ENCODE measurements around the gene EPHA6. TPM values are rescaled to one million over a fixed set of nuclear protein-coding genes. Genes with fewer than 3 reads are reported as not detected.

The EPHA6 gene
- total RNA-seq, 1 donor from 2014 or later = not detected

GRCh38 chr3:96836153-96836915 is 21.9 kb downstream of the EPHA6 start:
- H3K36me3 ChIP-seq = no peaks in the 10 kb centered on the region
- no peak overlapping the region for H3K4me3 ChIP-seq
- no peaks in the 10 kb centered on the region for H3K9me3 ChIP-seq
- no peak overlapping the region for H3K27ac ChIP-seq
- no peak for DNase-seq
- ATAC-seq = no peak
- TF ChIP-seq, protein P1, sequence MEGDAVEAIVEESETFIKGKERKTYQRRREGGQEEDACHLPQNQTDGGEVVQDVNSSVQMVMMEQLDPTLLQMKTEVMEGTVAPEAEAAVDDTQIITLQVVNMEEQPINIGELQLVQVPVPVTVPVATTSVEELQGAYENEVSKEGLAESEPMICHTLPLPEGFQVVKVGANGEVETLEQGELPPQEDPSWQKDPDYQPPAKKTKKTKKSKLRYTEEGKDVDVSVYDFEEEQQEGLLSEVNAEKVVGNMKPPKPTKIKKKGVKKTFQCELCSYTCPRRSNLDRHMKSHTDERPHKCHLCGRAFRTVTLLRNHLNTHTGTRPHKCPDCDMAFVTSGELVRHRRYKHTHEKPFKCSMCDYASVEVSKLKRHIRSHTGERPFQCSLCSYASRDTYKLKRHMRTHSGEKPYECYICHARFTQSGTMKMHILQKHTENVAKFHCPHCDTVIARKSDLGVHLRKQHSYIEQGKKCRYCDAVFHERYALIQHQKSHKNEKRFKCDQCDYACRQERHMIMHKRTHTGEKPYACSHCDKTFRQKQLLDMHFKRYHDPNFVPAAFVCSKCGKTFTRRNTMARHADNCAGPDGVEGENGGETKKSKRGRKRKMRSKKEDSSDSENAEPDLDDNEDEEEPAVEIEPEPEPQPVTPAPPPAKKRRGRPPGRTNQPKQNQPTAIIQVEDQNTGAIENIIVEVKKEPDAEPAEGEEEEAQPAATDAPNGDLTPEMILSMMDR (IDR thresholded peaks at IDR 0.05) = no peak
- H3K4me1 ChIP-seq = no peaks in the 10 kb centered on the region
- intact Hi-C loops (cut with DNase I) = no loop called here
- no peaks in the 10 kb centered on the region for H3K27me3 ChIP-seq

DNA sequence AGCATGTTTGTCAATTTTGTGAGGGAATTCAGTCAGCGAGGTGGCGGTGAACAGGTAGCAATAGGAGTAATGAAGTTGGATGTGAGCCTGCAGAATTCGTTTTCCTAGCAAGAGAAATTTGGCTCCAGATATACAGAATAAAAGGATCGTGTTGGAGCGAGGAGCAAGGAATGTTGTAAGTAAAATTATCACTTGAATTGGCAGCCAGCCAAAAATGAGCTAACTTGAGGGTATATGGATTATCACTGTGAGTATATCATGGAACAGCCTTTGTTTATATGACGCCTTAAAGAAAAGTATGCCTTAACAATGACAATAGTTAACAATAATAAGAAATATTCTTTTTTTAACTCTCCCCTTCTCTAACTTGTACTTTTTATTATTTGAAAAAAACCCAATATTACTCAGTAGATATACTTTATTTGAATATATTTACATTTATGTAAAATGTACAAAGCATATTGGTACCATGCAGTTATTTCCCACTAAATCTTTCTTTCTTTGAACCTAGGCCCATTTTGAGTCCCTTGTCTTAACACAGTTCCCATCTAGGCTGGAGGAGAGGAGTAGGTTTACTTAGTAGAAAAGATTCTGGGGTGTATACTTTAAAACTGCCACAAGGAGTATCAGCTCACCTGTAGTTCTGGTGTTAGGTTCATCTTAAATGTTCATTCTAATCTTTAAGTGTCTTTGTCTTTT is 29.3 kb downstream of the EPHA6 start:
- H3K36me3 ChIP-seq = no peaks in the 10 kb centered on the region
- no peak overlapping the region for H3K4me3 ChIP-seq
- TF ChIP-seq, protein P1 (IDR thresholded peaks at IDR 0.05) = no peak
- no peak for ATAC-seq
- intact Hi-C loops (cut with DNase I) = no loop called here
- no peaks in the 10 kb centered on the region for H3K27me3 ChIP-seq
- no peak for DNase-seq
- H3K9me3 ChIP-seq = no peaks in the 10 kb centered on the region
- no peaks in the 10 kb centered on the region for H3K4me1 ChIP-seq
- H3K27ac ChIP-seq = no peak overlapping the region

GRCh38 chr3:96844204-96844514 is 29.8 kb downstream of the EPHA6 start:
- TF ChIP-seq, protein P1 (IDR thresholded peaks at IDR 0.05) = no peak
- Histone ChIP-seq H3K27ac (no peak overlapping the region), H3K4me1 (no peaks in the 10 kb centered on the region), H3K9me3 (no peaks in the 10 kb centered on the region), H3K27me3 (no peaks in the 10 kb centered on the region), H3K4me3 (no peak overlapping the region), H3K36me3 (no peaks in the 10 kb centered on the region)
- ATAC-seq = no peak
- intact Hi-C loops (cut with DNase I) = no loop called here
- DNase-seq = no peak

GRCh38 chr3:96852849-96853248 is 38.5 kb downstream of the EPHA6 start:
- Histone ChIP-seq H3K9me3 (no peaks in the 10 kb centered on the region), H3K4me1 (no peaks in the 10 kb centered on the region), H3K27ac (no peak overlapping the region), H3K27me3 (no peaks in the 10 kb centered on the region), H3K36me3 (no peaks in the 10 kb centered on the region), H3K4me3 (no peak overlapping the region)
- no peak for ATAC-seq
- TF ChIP-seq, protein P1 (IDR thresholded peaks at IDR 0.05) = no peak
- no peak for DNase-seq
- intact Hi-C loops (cut with DNase I) = no loop called here

DNA sequence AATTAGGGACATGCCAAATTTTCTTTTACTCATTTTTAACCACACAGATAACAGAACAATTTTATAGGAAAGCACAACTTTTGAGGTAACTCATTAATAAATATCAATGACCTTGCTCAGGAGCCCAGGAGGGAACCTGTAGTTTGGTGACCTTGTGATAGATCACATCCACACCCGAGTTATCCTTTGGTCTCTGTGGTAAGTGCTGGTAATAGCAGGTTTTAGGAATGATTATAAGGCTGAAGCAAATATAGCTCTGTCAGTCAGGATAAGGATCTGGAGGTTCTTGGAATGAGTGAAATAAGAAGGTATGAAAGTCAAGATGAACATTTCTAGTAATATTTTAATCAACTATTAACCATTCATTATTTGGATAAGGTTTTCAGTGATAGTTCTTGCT is 46.5 kb downstream of the EPHA6 start:
- no peaks in the 10 kb centered on the region for H3K9me3 ChIP-seq
- H3K36me3 ChIP-seq = no peaks in the 10 kb centered on the region
- TF ChIP-seq, protein P1 (IDR thresholded peaks at IDR 0.05) = no peak
- intact Hi-C loops (cut with DNase I) = no loop called here
- ATAC-seq = no peak
- no peak overlapping the region for H3K27ac ChIP-seq
- no peak for DNase-seq
- no peak overlapping the region for H3K4me3 ChIP-seq
- no peaks in the 10 kb centered on the region for H3K4me1 ChIP-seq
- no peaks in the 10 kb centered on the region for H3K27me3 ChIP-seq
